ENCODE data around the gene COBL.
"Not testable (repeated sequence)": the region's sequence is repeated elsewhere in the genome, so short reads cannot be mapped to it uniquely, and the experiment has no call there.

Gene COBL

GRCh38 chr7:51014811-51015210, 301.8 kb downstream of the COBL start:
- DNase-seq, result no peak

GRCh38 chr7:51013861-51014511, 302.6 kb downstream of the COBL start:
- DNase-seq, result no peak

- DNase-seq, result no peak
These were observed 303.3 kb downstream of the COBL start for GRCh38 chr7:51013218-51013786.

- DNase-seq, result no peak
These were observed 303.9 kb downstream of the COBL start for GRCh38 chr7:51012569-51013217.

GRCh38 chr7:51011710-51012350, 304.8 kb downstream of the COBL start:
- no peak for DNase-seq

- DNase-seq, result no peak
These were observed 306.1 kb downstream of the COBL start for GRCh38 chr7:51010534-51010933.

- no peak for DNase-seq
These were observed 306.7 kb downstream of the COBL start for GRCh38 chr7:51009716-51010496.

GRCh38 chr7:51007551-51008505, 308.8 kb downstream of the COBL start:
- DNase-seq, result no peak

- no peak for DNase-seq
These were observed 309.9 kb downstream of the COBL start for GRCh38 chr7:51006483-51007235.

GRCh38 chr7:51005074-51005473, 311.5 kb downstream of the COBL start:
- no peak for DNase-seq

GRCh38 chr7:51000956-51001355, 315.7 kb downstream of the COBL start:
- no peak for DNase-seq

GRCh38 chr7:50994753-50995319, 321.8 kb downstream of the COBL start:
- no peak for DNase-seq

GRCh38 chr7:50990214-50990613, 326.4 kb downstream of the COBL start:
- DNase-seq, result not testable (repeated sequence)

GRCh38 chr7:50988988-50989387, 327.6 kb downstream of the COBL start:
- no peak for DNase-seq

GRCh38 chr7:50988465-50988864, 328.1 kb downstream of the COBL start:
- no peak for DNase-seq

- no peak for DNase-seq
These were observed 331.5 kb downstream of the COBL start for GRCh38 chr7:50985096-50985495.

- DNase-seq, result no peak
These were observed 332.8 kb downstream of the COBL start for GRCh38 chr7:50983850-50984249.

- no peak for DNase-seq
These were observed 334.0 kb downstream of the COBL start for GRCh38 chr7:50982626-50983025.

- no peak for DNase-seq
These were observed 334.9 kb downstream of the COBL start for GRCh38 chr7:50981743-50982142.

GRCh38 chr7:50980411-50980810, 336.2 kb downstream of the COBL start:
- DNase-seq, result no peak

Measured in OCI-M1 (cell line).